PC-9 (cell line): ENCODE measurements around the gene UNC5C.

Experiments used
- CTCF ChIP-seq: fragments of 200-600 bp; sonication (generic); conservative IDR thresholded peaks from 2 replicates; pipeline ENCODE4 v1.6.1; 2017; ENCODE audit warnings: mixed run types, antibody characterized with exemption, mild to moderate bottlenecking, moderate library complexity
- EZH2 ChIP-seq: fragments of 200-600 bp; sonication (generic); IDR thresholded peaks from 2 replicates; pipeline ENCODE4 v1.8.0; 2017; ENCODE audit warnings: antibody characterized with exemption, low read depth

GRCh38 chr4:95429416-95429815 is 119.4 kb downstream of the UNC5C start:
- TF ChIP-seq CTCF (no peak), EZH2 (no peak)
